Ovary (tissue), 3 donors: ENCODE results near the gene HLA-DOB.

Experiments used
- CTCF ChIP-seq, 3 donors: fragments of 450-650 bp in 2 of 3; fragments of 200-600 bp in 1 of 3; IDR thresholded peaks; one replicate each; pipeline versions ENCODE4 v1.5.1 to v1.8.0; 2016 to 2022; ENCODE audit warnings: antibody characterized with exemption in 3 of 3, mild to moderate bottlenecking in 1 of 3
- POLR2A ChIP-seq: fragments of 450-650 bp; IDR thresholded peaks from one replicate; pipeline ENCODE4 v1.6.1; 2017; ENCODE audit warnings: antibody characterized with exemption, mild to moderate bottlenecking, moderate library complexity
- donor health status: DM: no; HTN: no; CAD: no.

- no peak for TF ChIP-seq CTCF (IDR thresholded peaks at IDR 0.05)
- no peak for TF ChIP-seq POLR2A
Observed at GRCh38 chr6:32794510-32794909, 22.3 kb downstream of the HLA-DOB start.
